ENCODE data around the gene KCNAB1. TPM values are rescaled to one million over a fixed set of nuclear protein-coding genes. Genes with fewer than 3 reads are reported as not detected.
"Not testable (repeated sequence)": the region's sequence is repeated elsewhere in the genome, so short reads cannot be mapped to it uniquely, and the experiment has no call there.

The KCNAB1 gene
- total RNA-seq, 1 donor from 2014 or later: 3.7 TPM

DNA sequence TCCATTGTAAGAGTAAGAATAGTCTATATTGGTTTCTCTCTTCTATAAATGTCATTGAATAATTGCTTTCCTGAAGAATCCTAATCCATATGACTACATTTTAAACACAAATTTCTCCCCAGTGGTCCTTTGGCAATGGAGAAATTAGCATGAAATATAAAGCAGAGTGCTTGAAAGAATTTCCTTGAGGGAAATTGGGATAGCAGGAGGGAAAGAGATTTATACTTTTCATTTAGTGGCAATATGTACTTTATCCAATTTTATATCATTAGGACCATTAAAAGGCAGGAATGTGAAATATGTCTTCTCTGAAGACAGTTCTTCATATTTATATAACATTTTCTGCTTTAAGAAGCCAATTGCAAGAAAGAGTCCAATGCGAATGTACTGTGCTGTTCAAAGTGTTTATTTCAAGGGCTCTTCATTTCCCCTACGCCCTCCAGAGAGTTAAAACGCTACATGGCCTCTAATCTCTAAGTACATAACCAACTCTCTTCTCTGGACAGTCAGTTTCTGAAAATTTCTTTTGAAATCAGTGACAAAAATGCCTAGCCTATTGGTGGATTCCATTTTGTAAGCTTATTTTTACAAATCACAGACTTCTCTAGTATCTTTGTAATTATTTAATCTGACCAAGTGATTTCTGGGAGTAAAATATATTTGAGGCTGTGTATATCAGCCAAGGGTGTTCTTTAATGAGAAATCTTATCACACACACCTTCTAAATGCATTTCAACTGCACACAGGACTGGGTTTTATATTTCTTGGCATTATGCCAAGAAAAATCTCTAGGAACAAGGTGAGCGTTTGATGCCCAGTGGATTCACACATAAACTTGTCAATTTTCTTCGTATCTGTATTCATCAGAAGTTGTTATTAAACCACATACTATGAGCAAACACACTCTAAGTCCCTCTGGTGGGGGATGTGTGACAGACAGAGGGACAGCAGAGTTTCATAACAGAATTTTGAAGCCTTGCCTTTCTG lies 51.2 kb downstream of the KCNAB1 start:
- intact Hi-C loops (cut with DNase I): no loop called here
- no peak for ATAC-seq
- no peak for DNase-seq (ENCODE audit: missing footprints)

DNA sequence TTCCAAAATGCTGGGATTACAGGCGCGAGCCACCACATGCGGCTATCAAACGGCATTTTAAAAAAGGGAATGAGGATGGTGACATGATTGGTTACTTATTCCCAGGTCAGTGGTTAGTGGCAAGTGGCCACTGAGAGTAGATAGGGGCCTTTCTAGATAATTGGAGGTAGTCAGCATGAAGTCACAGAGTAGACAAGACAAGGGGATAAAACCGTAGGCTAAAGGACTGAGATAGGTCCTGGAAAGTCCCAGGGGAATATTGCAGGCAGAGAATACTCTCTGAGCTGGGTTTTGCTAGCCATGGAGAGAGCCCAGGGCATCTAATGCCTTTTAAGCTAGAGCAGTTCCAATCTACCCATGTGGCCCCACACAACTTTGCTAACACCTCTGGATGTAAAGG lies 52.2 kb downstream of the KCNAB1 start:
- intact Hi-C loops (cut with DNase I): no loop called here
- DNase-seq (ENCODE audit: missing footprints) (no peak), ATAC-seq (no peak)

DNA sequence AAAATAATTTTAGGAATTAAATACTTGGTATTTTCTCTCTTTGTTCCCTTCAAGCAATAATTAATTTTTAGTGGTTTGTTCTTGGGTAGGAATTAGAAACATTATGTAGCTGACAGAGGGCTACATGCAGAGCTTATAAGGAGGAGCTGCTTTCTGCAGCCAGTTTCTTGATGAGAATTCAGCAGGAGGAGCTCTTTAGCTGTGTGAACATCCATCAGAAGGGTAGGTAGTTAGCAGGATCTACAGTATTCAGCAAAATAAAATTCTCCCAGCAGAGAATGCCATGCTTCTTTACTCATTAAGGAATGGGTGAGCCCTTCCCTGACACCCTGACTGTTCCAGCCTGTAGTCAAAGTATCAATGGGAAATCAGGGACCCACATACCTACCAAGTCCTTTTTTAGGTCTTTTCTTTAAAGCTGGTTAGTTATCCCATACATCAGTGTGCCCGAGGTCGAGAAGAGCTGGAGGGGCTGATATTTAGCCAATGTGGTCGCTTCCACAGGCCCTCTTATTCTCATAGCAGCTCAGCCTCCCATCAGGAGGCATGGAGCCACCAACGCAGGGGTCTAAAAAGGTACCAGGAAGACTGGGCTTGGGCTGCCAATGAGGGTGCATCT lies 54.0 kb downstream of the KCNAB1 start:
- DNase-seq (ENCODE audit: missing footprints) (no peak), ATAC-seq (peak; percentile 59)
- intact Hi-C loops (cut with DNase I): no loop called here

DNA sequence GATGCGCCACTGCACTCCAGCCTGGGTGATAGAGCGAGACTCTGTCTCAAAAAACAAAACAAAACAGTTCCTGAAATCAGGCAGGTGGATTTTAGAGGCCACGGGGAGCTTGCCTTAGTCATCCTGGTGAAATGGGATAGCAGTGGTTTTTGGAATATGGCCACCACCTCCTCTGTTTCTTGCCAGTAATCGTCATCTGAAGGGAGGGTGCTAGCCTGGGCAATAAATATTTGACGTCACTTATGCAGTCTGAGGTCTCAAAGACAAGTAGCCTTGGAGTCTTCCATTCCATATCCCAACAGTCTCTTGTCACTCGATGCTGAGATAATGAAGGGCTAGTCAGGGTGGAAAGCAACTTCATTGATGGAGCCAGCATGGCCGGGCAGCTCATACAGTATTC lies 55.2 kb downstream of the KCNAB1 start:
- intact Hi-C loops (cut with DNase I): no loop called here
- ATAC-seq: no peak

DNA sequence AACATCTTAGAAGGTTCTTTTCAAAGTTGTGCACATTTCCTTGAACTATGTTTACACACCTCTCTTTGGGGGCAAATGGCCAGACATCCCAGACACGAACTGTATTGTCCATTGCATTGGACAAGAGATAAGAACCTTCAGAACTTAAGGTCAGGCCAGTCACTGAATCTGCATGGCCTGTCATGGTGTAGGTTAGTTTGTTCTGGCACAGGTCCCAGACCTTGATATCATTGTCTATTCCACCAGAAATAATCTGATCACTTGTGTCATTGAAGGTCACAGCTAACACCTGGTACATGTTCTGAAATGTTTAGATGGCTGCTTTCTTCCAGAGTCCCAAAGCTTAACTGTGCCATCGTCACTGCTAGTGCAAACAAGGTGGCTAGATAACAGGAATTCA lies 55.7 kb downstream of the KCNAB1 start:
- no peak for ATAC-seq
- intact Hi-C loops (cut with DNase I): no loop called here

More for the DNA sequence above, 55.2 kb downstream of the KCNAB1 start:
- DNase-seq (ENCODE audit: missing footprints): no peak

DNA sequence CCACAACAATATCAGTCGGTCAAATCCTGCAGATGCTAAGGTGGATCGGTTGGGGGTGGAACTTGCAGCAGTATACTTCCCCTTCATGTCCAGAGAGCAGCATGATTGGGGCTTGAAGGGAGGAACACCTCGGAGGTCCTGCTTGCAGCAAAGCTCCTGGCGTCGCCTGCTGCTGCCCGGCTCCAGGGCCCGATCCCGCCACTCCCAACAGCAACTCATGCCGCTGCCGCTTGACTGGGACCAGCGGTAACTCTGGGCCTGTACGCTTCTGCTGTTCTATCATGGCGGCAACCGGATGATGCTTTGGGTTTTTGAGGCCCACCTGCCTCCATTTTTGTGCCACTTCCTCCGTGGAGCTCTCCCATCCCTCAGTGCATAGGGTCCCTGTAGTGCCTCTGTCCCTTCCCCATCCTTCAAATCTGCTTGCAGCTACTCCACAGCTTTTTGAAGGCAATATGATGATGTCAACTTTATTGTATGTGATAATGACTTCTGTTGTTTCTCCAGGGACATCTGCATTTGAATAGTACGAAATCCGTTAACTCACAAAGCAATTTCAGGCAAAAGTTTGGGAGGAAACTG lies 56.3 kb downstream of the KCNAB1 start:
- intact Hi-C loops (cut with DNase I): no loop called here
- DNase-seq (ENCODE audit: missing footprints): no peak
- no peak for ATAC-seq

More for the DNA sequence above, 55.7 kb downstream of the KCNAB1 start:
- no peak for DNase-seq (ENCODE audit: missing footprints)

DNA sequence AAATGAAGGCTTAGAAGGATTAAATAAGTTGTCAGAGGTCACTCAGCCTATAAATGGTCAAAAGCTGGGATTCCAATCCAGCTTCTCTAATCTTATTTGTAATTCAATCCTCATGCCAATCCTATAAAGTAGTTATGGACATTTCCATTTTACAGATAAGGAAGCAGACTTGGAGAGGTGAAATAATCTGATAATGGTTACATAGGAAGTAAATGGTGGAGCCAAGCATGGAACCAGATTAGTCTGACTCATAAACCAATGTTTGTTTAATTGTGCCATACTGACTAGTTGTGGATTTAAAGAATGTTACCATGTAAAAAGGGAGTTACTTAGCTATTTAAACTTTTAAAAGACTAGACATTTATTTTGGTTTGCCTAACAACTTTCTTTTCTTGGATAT lies 59.7 kb downstream of the KCNAB1 start:
- ATAC-seq (no peak), DNase-seq (ENCODE audit: missing footprints) (no peak)
- intact Hi-C loops (cut with DNase I): no loop called here

DNA sequence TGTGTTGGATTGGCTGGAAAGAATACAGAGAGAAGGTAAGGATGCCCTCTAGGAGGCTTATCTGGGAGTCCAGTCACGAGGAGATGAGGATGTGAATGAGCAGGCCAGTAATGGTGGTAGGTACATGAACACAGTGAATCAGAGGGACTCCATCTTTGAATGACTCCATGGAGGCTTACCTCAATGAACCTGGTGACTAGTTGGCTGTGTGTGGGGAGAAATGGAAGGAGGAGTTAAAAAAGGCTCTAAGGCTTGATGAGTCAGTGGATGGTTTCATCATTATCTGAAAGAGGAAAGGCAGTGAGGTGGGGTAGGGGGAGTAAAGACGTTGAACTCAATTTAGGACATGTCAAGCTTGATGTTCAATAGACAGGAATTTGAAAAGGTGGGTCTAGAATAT lies 61.1 kb downstream of the KCNAB1 start:
- intact Hi-C loops (cut with DNase I): no loop called here
- DNase-seq (ENCODE audit: missing footprints) (no peak), ATAC-seq (no peak)

DNA sequence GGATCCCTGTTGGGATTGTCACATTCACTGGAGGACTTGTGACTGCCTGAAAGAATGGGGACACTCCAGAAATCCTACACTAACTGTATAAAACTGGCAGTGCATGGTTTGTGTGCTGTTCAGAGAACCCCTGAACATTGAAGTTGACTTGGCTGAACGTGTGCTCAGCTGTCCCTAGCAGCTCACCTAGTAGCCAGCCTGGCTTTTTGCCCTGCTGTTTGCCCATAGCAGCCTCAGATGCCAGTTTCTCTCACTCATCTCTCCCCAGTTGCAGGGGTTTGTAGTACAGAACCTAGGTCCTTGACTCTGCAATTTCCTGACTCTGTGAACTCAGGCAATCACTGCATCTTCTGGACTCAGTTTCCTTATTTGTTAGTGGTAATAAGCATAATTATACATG lies 63.0 kb downstream of the KCNAB1 start:
- DNase-seq (ENCODE audit: missing footprints): no peak
- intact Hi-C loops (cut with DNase I): no loop called here
- no peak for ATAC-seq

DNA sequence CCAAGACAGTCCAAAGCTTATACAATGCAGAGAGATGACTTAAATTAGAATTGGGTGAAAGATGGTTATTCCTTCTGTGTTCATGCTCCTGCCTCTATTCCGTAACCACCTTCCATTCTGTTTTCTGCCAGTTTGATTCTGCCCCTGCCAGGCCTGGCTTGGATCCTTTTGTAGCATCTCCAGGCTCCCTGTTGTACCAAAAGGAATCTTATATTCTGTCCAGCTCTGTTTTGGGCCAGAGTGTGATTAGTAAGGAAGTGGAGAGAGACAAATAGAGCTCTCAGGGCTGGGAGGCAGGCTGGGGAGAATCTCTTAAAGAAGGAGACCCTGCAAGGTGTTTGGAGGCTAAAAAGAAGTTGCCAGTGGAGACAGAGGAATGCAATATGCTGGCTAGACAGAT lies 63.8 kb downstream of the KCNAB1 start:
- intact Hi-C loops (cut with DNase I): no loop called here
- no peak for ATAC-seq
- DNase-seq (ENCODE audit: missing footprints): no peak

DNA sequence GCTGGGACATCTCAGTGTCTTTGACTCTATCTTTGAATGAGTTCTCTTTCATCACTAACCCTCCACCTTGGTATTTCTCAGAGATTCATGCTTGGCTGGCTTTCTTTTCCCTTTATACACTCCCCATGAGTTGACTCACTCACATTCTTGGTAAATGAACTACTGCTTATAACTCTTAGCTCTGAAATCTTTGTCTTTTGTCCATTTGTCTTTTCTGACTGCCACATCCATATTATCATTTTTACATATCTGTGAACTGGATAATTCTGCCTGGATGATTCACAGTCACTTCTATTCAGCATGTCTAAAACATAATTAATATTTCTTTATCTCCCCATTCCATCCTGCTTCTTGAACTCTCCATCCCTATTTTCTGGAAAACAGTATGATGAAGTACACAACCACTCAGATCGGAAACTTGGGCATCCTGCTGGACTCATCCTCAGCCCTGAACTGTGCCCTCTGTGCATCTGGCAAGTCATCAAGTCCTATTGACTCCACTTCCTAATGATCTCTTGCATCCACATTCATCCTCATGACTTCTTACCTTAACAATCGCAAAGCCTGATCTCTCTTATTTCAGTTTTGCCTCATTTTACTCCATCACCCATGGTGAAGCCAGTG lies 66.9 kb downstream of the KCNAB1 start:
- no peak for DNase-seq (ENCODE audit: missing footprints)
- intact Hi-C loops (cut with DNase I): no loop called here
- ATAC-seq: no peak

DNA sequence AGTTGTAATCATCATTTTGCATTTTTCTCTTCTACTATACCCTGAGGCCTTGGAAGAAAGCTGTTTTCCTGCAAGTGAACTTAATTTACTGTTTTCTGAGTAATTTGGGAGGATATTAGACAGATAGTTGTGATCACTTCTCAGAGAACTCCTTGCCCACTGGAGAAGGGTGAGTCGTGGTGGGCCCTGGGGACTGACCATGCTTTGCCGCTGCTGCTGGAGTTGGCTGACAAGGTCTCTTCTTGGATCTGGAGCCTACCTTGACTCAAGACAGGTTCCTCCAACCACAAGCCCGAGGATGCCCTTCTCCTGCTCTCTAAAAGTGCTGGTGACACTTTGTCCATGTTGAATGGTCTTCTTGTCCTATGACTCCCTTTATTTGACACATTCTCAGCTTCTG lies 68.4 kb downstream of the KCNAB1 start:
- no peak for ATAC-seq
- DNase-seq (ENCODE audit: missing footprints): no peak
- intact Hi-C loops (cut with DNase I): no loop called here

DNA sequence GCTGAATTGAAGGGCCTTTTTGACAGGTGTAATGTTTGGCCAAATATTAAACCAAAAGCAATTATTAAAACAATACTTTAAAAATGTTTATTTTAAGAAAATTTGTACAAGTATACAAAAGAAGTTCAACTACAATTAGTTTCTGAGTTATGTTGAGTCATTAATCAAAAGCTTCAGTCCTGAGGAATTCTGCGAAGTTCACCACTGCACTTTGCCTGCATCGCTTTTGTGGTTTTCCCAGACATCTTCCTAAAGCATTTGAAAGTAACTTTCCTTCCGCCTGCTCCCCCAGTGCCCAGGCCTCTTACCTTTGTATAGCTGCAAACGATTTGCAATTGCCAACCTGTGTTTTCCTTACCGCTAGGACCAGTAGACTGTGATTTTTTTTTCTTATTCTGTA lies 69.5 kb downstream of the KCNAB1 start:
- ATAC-seq (no peak), DNase-seq (ENCODE audit: missing footprints) (no peak)
- intact Hi-C loops (cut with DNase I): no loop called here

DNA sequence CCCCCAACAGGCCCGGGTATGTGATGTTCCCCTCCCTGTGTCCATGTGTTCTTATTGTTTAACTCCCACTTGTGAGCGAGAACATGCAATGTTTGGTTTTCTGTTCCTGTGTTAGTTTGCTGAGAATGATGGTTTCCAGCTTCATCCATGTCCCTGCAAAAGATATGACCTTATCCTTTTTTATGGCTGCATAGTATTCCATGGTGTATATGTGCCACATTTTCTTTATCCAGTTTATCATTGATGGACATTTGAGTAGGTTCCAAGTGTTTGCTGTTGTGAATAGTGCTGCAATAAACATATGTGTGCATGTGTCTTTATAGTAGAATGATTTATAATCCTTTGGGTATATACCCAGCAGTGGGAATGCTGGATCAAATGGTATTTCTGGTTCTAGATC lies 74.6 kb downstream of the KCNAB1 start:
- intact Hi-C loops (cut with DNase I); ATAC-seq; DNase-seq (ENCODE audit: missing footprints): not testable (repeated sequence)

DNA sequence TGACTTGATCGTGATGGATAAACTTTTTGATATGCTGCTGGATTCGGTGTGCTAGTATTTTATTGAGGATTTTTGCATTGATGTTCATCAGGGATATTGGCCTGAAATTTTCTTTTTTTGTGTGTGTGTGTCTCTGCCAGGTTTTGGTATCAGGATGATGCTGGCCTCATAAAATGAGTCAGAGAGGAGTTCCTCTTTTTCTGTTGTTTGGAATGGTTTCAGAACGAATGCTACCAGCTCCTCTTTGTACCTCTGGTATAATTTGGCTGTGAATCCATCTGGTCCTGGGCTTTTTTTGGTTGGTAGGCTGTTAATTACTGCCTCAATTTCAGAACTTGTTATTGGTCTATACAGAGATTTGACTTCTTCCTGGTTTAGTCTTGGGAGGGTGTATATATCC lies 76.8 kb downstream of the KCNAB1 start:
- intact Hi-C loops (cut with DNase I): not testable (repeated sequence)

DNA sequence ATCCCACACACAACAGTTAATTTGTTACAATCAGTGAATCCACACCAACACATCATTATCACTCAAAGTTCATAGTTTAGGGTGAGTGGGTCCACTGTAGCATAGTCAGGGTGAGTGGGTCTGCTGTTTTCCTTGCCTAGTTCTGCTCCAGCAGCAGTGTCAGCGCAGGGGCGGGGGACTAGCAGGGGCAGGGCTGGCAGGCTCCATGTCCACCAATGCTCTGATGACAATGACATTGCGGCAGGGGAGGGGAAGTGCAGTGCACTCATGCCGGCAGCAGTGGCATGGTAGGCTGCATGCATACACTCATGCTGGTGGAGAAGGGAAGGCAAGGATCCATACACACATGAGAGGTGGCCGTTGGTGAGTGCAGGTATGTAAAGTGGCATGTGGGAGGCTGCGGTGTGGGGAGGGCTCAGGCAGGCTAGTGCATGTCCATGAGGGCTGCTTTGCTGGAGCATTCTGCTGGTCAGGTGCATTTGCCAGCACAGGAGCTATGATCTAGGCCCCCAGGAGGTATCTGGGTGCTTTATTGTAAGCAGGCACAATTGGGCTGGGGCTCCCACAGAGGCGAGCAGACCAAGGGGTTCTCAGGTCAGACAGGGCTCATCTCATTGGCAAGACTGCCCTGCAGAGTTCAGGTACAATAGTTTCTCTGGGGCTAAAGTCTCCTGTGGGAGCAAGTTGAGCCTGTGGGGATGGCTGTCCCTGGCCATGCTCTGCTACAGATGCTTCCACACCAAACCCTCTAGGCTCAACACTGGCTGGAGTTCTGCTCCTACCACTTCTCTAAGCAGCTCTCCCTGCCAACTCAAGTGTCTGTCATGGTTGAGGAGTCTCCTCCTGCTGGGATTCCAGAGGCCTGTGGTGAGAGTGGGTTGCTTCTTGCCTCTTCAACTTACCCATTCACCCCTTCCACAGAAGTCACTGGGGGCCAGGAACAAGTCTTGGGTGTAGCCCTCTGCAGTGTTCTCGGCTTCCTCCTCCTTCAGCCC lies 81.3 kb downstream of the KCNAB1 start:
- intact Hi-C loops (cut with DNase I): no loop called here
- no peak for ATAC-seq

More for the DNA sequence above, 76.8 kb downstream of the KCNAB1 start:
- not testable (repeated sequence) for ATAC-seq; DNase-seq (ENCODE audit: missing footprints)

DNA sequence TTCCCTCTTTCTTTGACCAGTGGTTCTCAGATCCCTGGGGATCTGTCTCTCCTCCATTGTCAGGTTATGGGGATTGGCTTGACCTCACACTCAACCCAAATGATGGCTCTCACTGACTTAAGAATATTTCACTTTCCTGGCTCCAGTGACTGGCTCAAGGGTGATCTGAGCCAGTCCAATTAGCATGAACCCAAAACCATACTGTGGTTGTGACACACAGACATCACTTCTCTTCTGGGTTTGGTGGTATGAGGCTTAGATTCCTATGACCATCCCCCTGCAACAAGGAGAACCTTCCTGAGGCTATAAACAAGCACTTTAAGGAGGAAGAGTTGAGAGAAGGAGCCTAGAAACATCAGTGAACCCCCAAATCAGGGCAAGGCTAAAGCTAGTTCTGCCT lies 85.8 kb downstream of the KCNAB1 start:
- ATAC-seq (no peak), DNase-seq (ENCODE audit: missing footprints) (no peak)
- intact Hi-C loops (cut with DNase I): no loop called here

More for the DNA sequence above, 81.3 kb downstream of the KCNAB1 start:
- DNase-seq (ENCODE audit: missing footprints): no peak

Data from Right ventricle myocardium inferior (tissue), 1 donor.